Measurements from ENCODE around the gene MEIKIN. TPM values are rescaled to one million over a fixed set of nuclear protein-coding genes. Genes with fewer than 3 reads are reported as not detected.

MEIKIN gene
- total RNA-seq, 1 experiment from 2014 or later: not detected

DNA sequence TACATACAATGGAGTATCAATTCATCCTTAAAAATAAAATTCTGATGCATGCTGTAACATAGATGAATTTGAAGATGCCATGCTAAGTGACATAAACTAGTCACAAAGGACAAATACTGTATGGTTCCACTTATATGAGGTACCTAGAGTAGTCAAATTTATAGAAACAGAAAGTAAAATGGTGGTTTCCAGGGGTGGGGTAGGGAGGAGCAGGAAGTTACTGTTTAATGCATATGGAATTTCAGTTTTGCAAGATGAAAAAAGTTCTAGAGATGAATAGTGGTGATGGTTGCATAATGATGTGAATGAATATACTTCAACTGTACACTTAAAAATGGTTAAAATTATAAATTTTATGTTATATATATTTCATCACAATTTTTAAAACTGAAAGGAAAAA lies 91.3 kb downstream of the MEIKIN start:
- Mint-ChIP-seq H3K36me3 (ENCODE audit: insufficient read depth, unreplicated experiment) (no peaks in the 10 kb centered on the region), H3K4me1 (ENCODE audit: low read depth, unreplicated experiment) (no peaks in the 10 kb centered on the region), H3K27ac (ENCODE audit: unreplicated experiment) (no peak overlapping the region), H3K4me3 (ENCODE audit: unreplicated experiment) (no peak overlapping the region), H3K9me3 (ENCODE audit: unreplicated experiment) (no peaks in the 10 kb centered on the region), H3K27me3 (ENCODE audit: insufficient read depth, unreplicated experiment) (peaks cover 15% of the 10 kb centered on the region)
- no peaks in the 10 kb centered on the region for H3K4me1 ChIP-seq
- no peaks in the 10 kb centered on the region for H3K36me3 ChIP-seq (ENCODE audit: control insufficient read depth, insufficient read depth, low read length)
- peaks cover 14% of the 10 kb centered on the region for H3K9me3 ChIP-seq
- TF ChIP-seq, protein P1, sequence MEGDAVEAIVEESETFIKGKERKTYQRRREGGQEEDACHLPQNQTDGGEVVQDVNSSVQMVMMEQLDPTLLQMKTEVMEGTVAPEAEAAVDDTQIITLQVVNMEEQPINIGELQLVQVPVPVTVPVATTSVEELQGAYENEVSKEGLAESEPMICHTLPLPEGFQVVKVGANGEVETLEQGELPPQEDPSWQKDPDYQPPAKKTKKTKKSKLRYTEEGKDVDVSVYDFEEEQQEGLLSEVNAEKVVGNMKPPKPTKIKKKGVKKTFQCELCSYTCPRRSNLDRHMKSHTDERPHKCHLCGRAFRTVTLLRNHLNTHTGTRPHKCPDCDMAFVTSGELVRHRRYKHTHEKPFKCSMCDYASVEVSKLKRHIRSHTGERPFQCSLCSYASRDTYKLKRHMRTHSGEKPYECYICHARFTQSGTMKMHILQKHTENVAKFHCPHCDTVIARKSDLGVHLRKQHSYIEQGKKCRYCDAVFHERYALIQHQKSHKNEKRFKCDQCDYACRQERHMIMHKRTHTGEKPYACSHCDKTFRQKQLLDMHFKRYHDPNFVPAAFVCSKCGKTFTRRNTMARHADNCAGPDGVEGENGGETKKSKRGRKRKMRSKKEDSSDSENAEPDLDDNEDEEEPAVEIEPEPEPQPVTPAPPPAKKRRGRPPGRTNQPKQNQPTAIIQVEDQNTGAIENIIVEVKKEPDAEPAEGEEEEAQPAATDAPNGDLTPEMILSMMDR (IDR thresholded peaks at IDR 0.05; ENCODE audit: insufficient read depth in 1 of 2, low read depth in 1 of 2, low read length in 1 of 2, severe bottlenecking in 1 of 2, unreplicated experiment in 1 of 2): no peak
- H3K4me3 ChIP-seq (ENCODE audit: low read depth, low read length): no peak overlapping the region
- no peaks in the 10 kb centered on the region for H3K27me3 ChIP-seq (replicated peaks; ENCODE audit: control insufficient read depth, insufficient read depth, low read length)
- CTCF ChIA-PET: no interaction called here
- POLR2A ChIA-PET: no interaction called here
- no TSS peak for BruUV-seq (replicated peaks)
- no peak for DNase-seq
- intact Hi-C loops (cut with micrococcal nuclease; ENCODE audit: unreplicated experiment): no loop called here

DNA sequence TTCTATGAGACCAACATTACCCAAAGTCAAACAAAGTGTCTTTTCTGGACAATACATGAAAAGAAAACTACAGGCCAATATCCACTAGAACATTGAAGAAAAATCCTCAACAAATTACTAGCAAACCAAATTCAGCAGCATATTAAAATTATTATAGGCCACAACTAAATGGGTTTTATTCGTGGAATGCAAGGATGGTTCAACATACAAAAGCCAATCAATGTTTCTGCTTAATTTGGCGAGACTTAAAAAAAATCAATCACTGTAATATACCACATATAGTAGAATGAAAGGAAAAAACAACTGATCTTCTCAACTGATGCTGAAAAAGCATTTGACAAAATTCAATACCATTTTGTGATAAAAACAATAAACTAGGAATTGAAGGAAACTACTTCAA lies 96.8 kb downstream of the MEIKIN start:
- Histone ChIP-seq H3K9me3 (peaks cover 42% of the 10 kb centered on the region), H3K27me3 (replicated peaks; ENCODE audit: control insufficient read depth, insufficient read depth, low read length) (no peaks in the 10 kb centered on the region), H3K4me1 (no peaks in the 10 kb centered on the region), H3K4me3 (ENCODE audit: low read depth, low read length) (no peak overlapping the region), H3K36me3 (ENCODE audit: control insufficient read depth, insufficient read depth, low read length) (no peaks in the 10 kb centered on the region)
- Mint-ChIP-seq H3K4me3 (ENCODE audit: unreplicated experiment) (no peak overlapping the region), H3K36me3 (ENCODE audit: insufficient read depth, unreplicated experiment) (no peaks in the 10 kb centered on the region), H3K27ac (ENCODE audit: unreplicated experiment) (no peak overlapping the region), H3K9me3 (ENCODE audit: unreplicated experiment) (peaks cover 52% of the 10 kb centered on the region), H3K4me1 (ENCODE audit: low read depth, unreplicated experiment) (no peaks in the 10 kb centered on the region), H3K27me3 (ENCODE audit: insufficient read depth, unreplicated experiment) (peaks cover 6% of the 10 kb centered on the region)
- no TSS peak for BruUV-seq (replicated peaks)
- TF ChIP-seq, protein P1 (IDR thresholded peaks at IDR 0.05; ENCODE audit: insufficient read depth in 1 of 2, low read depth in 1 of 2, low read length in 1 of 2, severe bottlenecking in 1 of 2, unreplicated experiment in 1 of 2): no peak
- ChIA-PET POLR2A (no interaction called here), CTCF (no interaction called here)
- intact Hi-C loops (cut with micrococcal nuclease; ENCODE audit: unreplicated experiment): no loop called here
- no peak for DNase-seq

DNA sequence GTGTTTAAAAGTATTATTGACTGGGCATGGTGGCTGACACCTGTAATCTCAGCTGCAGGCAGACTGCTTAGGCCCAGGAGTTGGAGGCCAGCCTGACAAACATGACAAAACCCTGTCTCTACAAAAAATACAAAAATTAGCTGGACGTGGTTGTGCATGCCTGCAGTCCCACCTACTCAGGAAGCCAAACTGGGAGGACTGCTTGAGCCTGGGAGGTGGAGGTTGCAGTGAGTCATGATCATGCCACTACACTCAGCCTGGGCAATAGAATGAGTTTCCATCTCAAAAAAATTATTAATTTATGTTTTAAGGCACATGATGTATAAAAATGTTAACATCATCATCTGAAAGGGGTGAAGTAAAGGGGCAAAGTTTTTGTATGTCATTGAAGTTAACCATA lies 98.9 kb downstream of the MEIKIN start:
- Mint-ChIP-seq H3K4me1 (ENCODE audit: low read depth, unreplicated experiment) (no peaks in the 10 kb centered on the region), H3K27me3 (ENCODE audit: insufficient read depth, unreplicated experiment) (peaks cover 4% of the 10 kb centered on the region), H3K27ac (ENCODE audit: unreplicated experiment) (no peak overlapping the region), H3K9me3 (ENCODE audit: unreplicated experiment) (peaks cover 69% of the 10 kb centered on the region), H3K4me3 (ENCODE audit: unreplicated experiment) (no peak overlapping the region), H3K36me3 (ENCODE audit: insufficient read depth, unreplicated experiment) (no peaks in the 10 kb centered on the region)
- Histone ChIP-seq H3K27me3 (replicated peaks; ENCODE audit: control insufficient read depth, insufficient read depth, low read length) (no peaks in the 10 kb centered on the region), H3K4me1 (no peaks in the 10 kb centered on the region), H3K36me3 (ENCODE audit: control insufficient read depth, insufficient read depth, low read length) (no peaks in the 10 kb centered on the region), H3K4me3 (ENCODE audit: low read depth, low read length) (no peak overlapping the region), H3K9me3 (peaks cover 42% of the 10 kb centered on the region)
- TF ChIP-seq, protein P1 (IDR thresholded peaks at IDR 0.05; ENCODE audit: insufficient read depth in 1 of 2, low read depth in 1 of 2, low read length in 1 of 2, severe bottlenecking in 1 of 2, unreplicated experiment in 1 of 2): no peak
- ChIA-PET POLR2A (no interaction called here), CTCF (no interaction called here)
- no TSS peak for BruUV-seq (replicated peaks)
- intact Hi-C loops (cut with micrococcal nuclease; ENCODE audit: unreplicated experiment): no loop called here
- DNase-seq: no peak

Measured in Caco-2 (cell line).